Fibroblast of skin of left quadriceps (primary cell): Measurements from ENCODE around the gene INSYN1.

ENCODE experiments used
- DNase-seq, 2 experiments: peaks; one replicate each; pipeline ENCODE4 v3.0.0-alpha.2; 2013; ENCODE audit warnings: low read depth in 2 of 2

The INSYN1 gene

GRCh38 chr15:73687351-73687750 lies 65.8 kb downstream of the INSYN1 start:
- DNase-seq: no peak

GRCh38 chr15:73686781-73687256 lies 66.3 kb downstream of the INSYN1 start:
- peak in 1 of 2 experiments; percentile 26 for DNase-seq

GRCh38 chr15:73685981-73686380 lies 67.2 kb downstream of the INSYN1 start:
- no peak for DNase-seq
